Mononuclear cell (primary cell): ENCODE data around the gene IL21R. TPM values are rescaled to one million over a fixed set of nuclear protein-coding genes. Genes with fewer than 3 reads are reported as not detected.
"Not testable (repeated sequence)": the region's sequence is repeated elsewhere in the genome, so short reads cannot be mapped to it uniquely, and the experiment has no call there.

Experiments
- H3K27me3 ChIP-seq: 2 replicates; pipeline ENCODE4 v1.6.0; 2011; ENCODE audit warnings: low read length, control low read depth; ENCODE audit not compliant: insufficient read depth
- H3K4me1 ChIP-seq: 2 replicates; pipeline ENCODE4 v1.5.1; 2011; ENCODE audit warnings: mild to moderate bottlenecking, low read length, control low read depth; ENCODE audit not compliant: insufficient read depth
- H3K4me3 ChIP-seq: 2 replicates; pipeline ENCODE4 v1.5.1; 2011; ENCODE audit warnings: mild to moderate bottlenecking, low read length, moderate library complexity
- H3K9me3 ChIP-seq: 2 replicates; pipeline ENCODE4 v1.5.1; 2011; ENCODE audit warnings: low read depth, mild to moderate bottlenecking, control low read depth, low read length
- total RNA-seq: library from RNA; depleted of rRNA; stranded (reverse); fragments of >200 nt; gene quantifications from one replicate; pipeline ENCODE4 v1.2.3, GENCODE V29; 2012

IL21R gene
- total RNA-seq, 1 donor: 21.1 TPM

DNA sequence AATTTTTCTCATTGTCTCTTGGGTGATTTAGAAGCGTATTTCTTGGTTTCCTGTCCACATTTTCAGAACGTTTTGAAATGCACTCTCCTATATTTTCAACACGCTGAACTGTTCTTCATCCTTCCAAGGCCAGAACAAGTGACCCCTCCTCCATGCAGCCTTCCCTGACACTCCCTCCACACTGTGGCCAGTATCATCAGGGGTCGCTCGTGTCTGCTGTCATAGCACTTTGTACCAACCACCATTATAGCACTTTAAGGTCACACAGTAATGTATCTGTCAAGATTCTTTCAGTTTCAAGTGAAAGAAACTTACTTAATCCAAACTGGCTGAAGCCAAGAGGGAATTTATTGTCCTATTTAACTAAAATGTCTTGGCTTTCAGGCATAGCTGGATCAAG lies 17.5 kb upstream of the IL21R start:
- peaks cover 30% of the 10 kb centered on the region for H3K4me1 ChIP-seq
- no peak overlapping the region for H3K4me3 ChIP-seq
- no peaks in the 10 kb centered on the region for H3K27me3 ChIP-seq
- no peaks in the 10 kb centered on the region for H3K9me3 ChIP-seq

- Histone ChIP-seq H3K4me3 (no peak overlapping the region), H3K27me3 (no peaks in the 10 kb centered on the region), H3K9me3 (no peaks in the 10 kb centered on the region), H3K4me1 (peaks cover 34% of the 10 kb centered on the region)
Observed at GRCh38 chr16:27385398-27385797, 16.6 kb upstream of the IL21R start.

DNA sequence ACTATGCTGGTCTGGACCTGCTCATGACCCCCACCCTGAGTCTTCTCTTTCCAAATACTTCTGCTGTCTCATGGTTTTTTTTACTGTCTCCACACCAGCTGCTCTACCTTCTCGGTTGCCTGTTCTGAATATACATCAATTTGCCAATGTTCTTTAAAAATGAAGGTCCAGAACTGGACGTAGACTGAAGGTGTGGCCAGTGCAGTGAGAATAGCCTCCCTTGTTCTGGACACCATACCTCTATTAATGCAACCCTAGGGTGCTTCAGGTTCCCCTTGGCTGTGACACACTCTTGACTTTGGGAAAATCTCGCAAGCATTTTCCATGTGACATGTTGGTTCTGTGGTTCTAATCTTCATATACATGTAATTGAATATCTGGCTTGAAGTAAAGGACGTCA lies 15.3 kb upstream of the IL21R start:
- Histone ChIP-seq H3K27me3 (no peaks in the 10 kb centered on the region), H3K4me1 (peaks cover 38% of the 10 kb centered on the region)

GRCh38 chr16:27387724-27388123 lies 14.2 kb upstream of the IL21R start:
- Histone ChIP-seq H3K4me1 (peaks cover 37% of the 10 kb centered on the region), H3K27me3 (no peaks in the 10 kb centered on the region), H3K4me3 (no peak overlapping the region), H3K9me3 (peaks cover 5% of the 10 kb centered on the region)

More for the DNA sequence above, 15.3 kb upstream of the IL21R start:
- Histone ChIP-seq H3K4me3 (no peak overlapping the region), H3K9me3 (no peaks in the 10 kb centered on the region)

- no peaks in the 10 kb centered on the region for H3K27me3 ChIP-seq
- no peak overlapping the region for H3K4me3 ChIP-seq
- H3K4me1 ChIP-seq: peaks cover 20% of the 10 kb centered on the region
- H3K9me3 ChIP-seq: peaks cover 7% of the 10 kb centered on the region
Observed at GRCh38 chr16:27389272-27389961, 12.6 kb upstream of the IL21R start.

GRCh38 chr16:27390151-27390550 lies 11.8 kb upstream of the IL21R start:
- Histone ChIP-seq H3K9me3 (peaks cover 12% of the 10 kb centered on the region), H3K4me1 (peaks cover 15% of the 10 kb centered on the region), H3K4me3 (no peak overlapping the region), H3K27me3 (no peaks in the 10 kb centered on the region)

DNA sequence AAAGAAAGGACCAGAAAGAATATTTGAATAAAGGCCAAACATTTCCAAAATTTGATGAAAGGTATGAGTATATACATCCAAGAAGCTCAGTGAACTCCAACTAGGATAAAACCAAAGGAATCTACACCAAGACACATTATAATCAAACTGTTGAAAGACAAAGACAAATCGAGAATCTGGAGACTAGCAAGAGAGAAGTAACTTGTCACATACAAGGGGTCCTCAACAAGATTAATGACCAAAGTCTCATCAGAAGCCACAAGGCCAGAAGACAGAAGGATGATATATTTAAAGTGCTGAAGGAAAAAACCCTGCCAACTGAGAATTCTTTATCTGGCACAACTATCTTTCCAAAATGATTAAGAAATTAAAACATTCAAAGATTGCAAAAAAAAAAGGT lies 9.3 kb upstream of the IL21R start:
- no peak overlapping the region for H3K4me3 ChIP-seq
- H3K9me3 ChIP-seq: peaks cover 16% of the 10 kb centered on the region
- no peaks in the 10 kb centered on the region for H3K27me3 ChIP-seq
- peaks cover 15% of the 10 kb centered on the region for H3K4me1 ChIP-seq

DNA sequence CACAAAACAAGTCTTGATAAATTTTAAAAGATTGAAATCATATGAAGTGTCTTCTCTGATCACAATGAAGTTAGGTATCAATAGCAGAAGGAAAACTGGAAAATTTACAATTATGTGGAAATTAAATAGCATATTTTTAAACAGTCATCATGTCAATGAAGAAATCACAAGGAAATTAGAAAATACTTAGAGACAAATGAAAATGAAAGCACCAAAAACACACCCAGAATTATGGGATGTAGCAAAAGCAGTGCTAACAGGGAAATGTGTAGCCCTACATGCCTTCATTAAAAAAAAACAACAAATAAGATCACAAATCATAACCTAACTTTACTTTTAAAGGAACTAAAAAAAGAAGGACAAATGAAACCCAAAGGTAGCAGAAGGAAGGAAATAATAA lies 7.5 kb upstream of the IL21R start:
- H3K4me3 ChIP-seq: no peak overlapping the region
- peaks cover 16% of the 10 kb centered on the region for H3K9me3 ChIP-seq
- H3K27me3 ChIP-seq: no peaks in the 10 kb centered on the region
- H3K4me1 ChIP-seq: peaks cover 27% of the 10 kb centered on the region

DNA sequence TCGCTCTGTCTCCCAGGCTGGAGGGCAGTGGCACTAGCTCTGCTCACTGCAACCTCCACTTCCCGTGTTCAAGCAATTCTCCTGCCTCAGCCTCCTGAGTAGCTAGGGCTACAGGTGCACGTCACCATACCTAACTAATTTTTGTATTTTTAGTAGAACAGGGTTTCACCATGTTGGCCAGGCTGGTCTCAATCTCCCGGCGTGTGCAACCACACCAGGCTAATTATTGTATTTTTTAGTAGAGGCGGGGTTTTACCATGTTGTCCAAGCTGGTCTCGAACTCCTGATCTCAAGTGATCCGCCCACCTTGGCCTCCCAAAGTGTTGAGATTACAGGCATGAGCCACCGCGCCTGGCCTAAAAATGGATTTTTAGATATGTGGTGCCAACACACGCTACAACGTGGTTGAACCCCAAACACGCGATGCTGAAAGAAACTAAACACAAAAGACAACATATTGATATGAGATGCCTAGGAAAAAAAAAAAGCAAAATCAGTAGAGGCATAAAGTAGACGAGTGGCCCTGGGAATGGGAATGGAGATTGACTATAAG lies 3.6 kb upstream of the IL21R start:
- H3K4me1 ChIP-seq: peaks cover 51% of the 10 kb centered on the region
- H3K27me3 ChIP-seq, H3K4me3 ChIP-seq: not testable (repeated sequence)

GRCh38 chr16:27398894-27399853 lies 2.8 kb upstream of the IL21R start:
- no peaks in the 10 kb centered on the region for H3K27me3 ChIP-seq
- H3K9me3 ChIP-seq: peaks cover 9% of the 10 kb centered on the region
- H3K4me3 ChIP-seq: no peak overlapping the region
- H3K4me1 ChIP-seq: peaks cover 57% of the 10 kb centered on the region

More for the DNA sequence above, 3.6 kb upstream of the IL21R start:
- H3K9me3 ChIP-seq: not testable (repeated sequence)

GRCh38 chr16:27399969-27400368 lies 2.0 kb upstream of the IL21R start:
- Histone ChIP-seq H3K9me3 (peaks cover 6% of the 10 kb centered on the region), H3K27me3 (no peaks in the 10 kb centered on the region), H3K4me3 (no peak overlapping the region), H3K4me1 (peaks cover 65% of the 10 kb centered on the region)

- H3K27me3 ChIP-seq: no peaks in the 10 kb centered on the region
- no peak overlapping the region for H3K4me3 ChIP-seq
- H3K4me1 ChIP-seq: peaks cover 71% of the 10 kb centered on the region
- no peaks in the 10 kb centered on the region for H3K9me3 ChIP-seq
Observed at GRCh38 chr16:27400751-27401620, 988 bp upstream of the IL21R start.

DNA sequence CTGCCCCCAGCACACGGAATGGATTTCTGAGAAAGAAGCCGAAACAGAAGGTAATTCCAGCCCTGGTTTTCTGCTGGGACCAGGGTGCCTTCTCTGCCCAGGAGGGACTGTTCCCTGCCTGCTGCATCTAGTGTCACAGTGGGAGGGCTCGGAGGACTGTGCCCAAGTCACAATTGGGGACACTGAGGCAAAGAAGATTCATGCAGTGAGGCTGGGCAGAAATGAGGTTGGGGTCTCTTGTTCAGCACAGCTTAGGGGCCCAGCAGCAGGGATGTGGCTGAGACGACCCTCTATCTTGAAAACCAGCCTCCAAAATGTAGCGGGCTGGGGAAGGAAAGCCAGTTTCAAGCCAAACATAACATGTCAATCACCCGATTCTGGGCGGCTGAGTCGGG lies 592 bp downstream of the IL21R start:
- peak overlapping the region; percentile 51 for H3K4me3 ChIP-seq
- H3K27me3 ChIP-seq: no peaks in the 10 kb centered on the region
- H3K4me1 ChIP-seq: peaks cover 87% of the 10 kb centered on the region
- no peaks in the 10 kb centered on the region for H3K9me3 ChIP-seq

DNA sequence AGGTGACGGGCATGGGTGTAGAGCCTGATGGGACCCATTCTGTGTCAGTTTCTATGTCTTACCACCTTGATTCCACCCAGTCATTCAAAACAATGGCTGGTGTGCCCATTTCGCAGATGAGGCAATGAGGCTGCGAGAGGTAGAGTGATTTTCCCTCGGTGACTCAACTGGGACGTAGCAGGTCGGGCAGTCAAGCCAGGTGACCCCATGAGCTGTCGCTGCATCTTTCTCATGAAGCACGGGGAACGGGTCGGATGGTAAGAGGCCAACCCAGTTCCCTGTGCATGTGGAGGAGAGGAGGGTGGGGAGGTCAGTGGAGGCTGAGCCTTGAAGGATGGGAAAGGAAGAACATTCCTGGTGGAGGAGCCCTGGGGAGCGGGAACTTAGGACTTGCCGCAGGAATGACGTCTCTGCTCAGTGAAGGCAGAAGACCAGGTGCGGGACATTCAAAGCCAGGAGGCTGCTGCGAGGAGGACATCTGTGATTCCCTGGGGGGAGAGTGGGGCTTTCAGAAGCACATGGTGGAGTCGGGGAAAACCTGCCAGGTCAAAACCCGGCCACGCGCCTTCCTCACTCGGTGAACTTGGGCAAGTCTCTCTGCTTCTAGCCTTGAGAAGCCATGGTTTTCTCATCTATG lies 1.1 kb downstream of the IL21R start:
- peaks cover 89% of the 10 kb centered on the region for H3K4me1 ChIP-seq
- H3K4me3 ChIP-seq: peak overlapping the region; percentile 51
- H3K27me3 ChIP-seq: no peaks in the 10 kb centered on the region
- no peaks in the 10 kb centered on the region for H3K9me3 ChIP-seq
